Tibial artery (tissue), 4 donors: ENCODE measurements around the gene PANX3.

ENCODE experiments used
- DNase-seq, 2 donors: peaks; one replicate each; pipeline ENCODE4 v3.0.0-alpha.2; 2019
- H3K27ac ChIP-seq, 2 donors: fragments of 200-600 bp; sonication (generic) in 1 of 2; 1 replicate in 1 of 2; 2 replicates in 1 of 2; pipeline ENCODE4 v1.5.1; 2018 to 2019; ENCODE audit warnings: mild to moderate bottlenecking in 1 of 2
- H3K27me3 ChIP-seq, 2 donors: fragments of 200-600 bp; sonication (generic) in 1 of 2; one replicate each; pipeline versions ENCODE4 v1.5.1 to v1.6.0; 2016 to 2019
- H3K36me3 ChIP-seq, 3 donors: fragments of 200-600 bp; sonication (generic) in 2 of 3; one replicate each; pipeline ENCODE4 v1.5.1; 2016 to 2019; ENCODE audit warnings: mild to moderate bottlenecking in 2 of 3
- H3K4me1 ChIP-seq, 4 donors: fragments of 200-600 bp; sonication (generic) in 2 of 4; 1 replicate in 3 of 4; 2 replicates in 1 of 4; pipeline ENCODE4 v1.5.1; 2016 to 2019
- H3K4me3 ChIP-seq, 2 donors: fragments of 200-600 bp; sonication (generic) in 1 of 2; 1 replicate in 1 of 2; 2 replicates in 1 of 2; pipeline ENCODE4 v1.5.1; 2018 to 2019; ENCODE audit warnings: mild to moderate bottlenecking in 2 of 2
- H3K9me3 ChIP-seq, 3 donors: fragments of 200-600 bp; sonication (generic) in 1 of 3; one replicate each; pipeline ENCODE4 v1.5.1; 2016 to 2019
- CTCF ChIP-seq, 2 experiments: fragments of 200-600 bp in 1 of 2; fragments of 450-650 bp in 1 of 2; IDR thresholded peaks; one replicate each; pipeline ENCODE4 v1.5.1; 2017 to 2019; ENCODE audit warnings: antibody characterized with exemption in 2 of 2, mild to moderate bottlenecking in 1 of 2, moderate library complexity in 1 of 2
- intact Hi-C: fragments of 100-400 bp; cut with DNase I; formaldehyde crosslinking; loops from one replicate; pipeline ENCODE4 v1.15.0; 2023; ENCODE audit warnings: low total_unique reads

Gene PANX3

GRCh38 chr11:124658986-124659385 is 47.8 kb downstream of the PANX3 start:
- H3K9me3 ChIP-seq, result no peaks in the 10 kb centered on the region
- H3K27ac ChIP-seq, result no peak overlapping the region
- peaks cover 5 to 18% (median 9%) of the 10 kb centered on the region in 3 donors for H3K36me3 ChIP-seq
- H3K27me3 ChIP-seq, result no peaks in the 10 kb centered on the region
- no peaks in the 10 kb centered on the region for H3K4me1 ChIP-seq
- intact Hi-C loops, result no loop called here
- DNase-seq, result no peak
- TF ChIP-seq CTCF (IDR thresholded peaks at IDR 0.05), result no peak
- no peak overlapping the region for H3K4me3 ChIP-seq

- intact Hi-C loops, result loop anchor here (10.0 kb wide), 1 partner anchor 173 kb away; no protein-coding TSS in a partner anchor
These were observed 50.3 kb downstream of the PANX3 start for GRCh38 chr11:124661553-124661952.

GRCh38 chr11:124662106-124662505 is 50.9 kb downstream of the PANX3 start:
- Histone ChIP-seq H3K36me3 (peaks cover 5 to 32% (median 15%) of the 10 kb centered on the region in 3 donors), H3K27me3 (no peaks in the 10 kb centered on the region)
- intact Hi-C loops, result loop anchor here (10.0 kb wide), 1 partner anchor 173 kb away; no protein-coding TSS in a partner anchor

More at GRCh38 chr11:124661553-124661952, 50.3 kb downstream of the PANX3 start:
- no peak overlapping the region for H3K4me3 ChIP-seq
- no peaks in the 10 kb centered on the region for H3K4me1 ChIP-seq
- no peak for DNase-seq
- no peak overlapping the region for H3K27ac ChIP-seq
- H3K9me3 ChIP-seq, result no peaks in the 10 kb centered on the region
- peaks cover 10 to 30% (median 18%) of the 10 kb centered on the region in 3 donors for H3K36me3 ChIP-seq
- no peak for TF ChIP-seq CTCF (IDR thresholded peaks at IDR 0.05)
- no peaks in the 10 kb centered on the region for H3K27me3 ChIP-seq

GRCh38 chr11:124663861-124664260 is 52.6 kb downstream of the PANX3 start:
- Histone ChIP-seq H3K4me1 (no peaks in the 10 kb centered on the region), H3K36me3 (peaks cover 5 to 33% (median 9%) of the 10 kb centered on the region in 3 donors), H3K9me3 (no peaks in the 10 kb centered on the region), H3K27me3 (no peaks in the 10 kb centered on the region), H3K27ac (no peak overlapping the region), H3K4me3 (no peak overlapping the region)
- intact Hi-C loops, result loop anchor here (10.0 kb wide), 1 partner anchor 171 kb away; no protein-coding TSS in a partner anchor
- DNase-seq, result no peak
- no peak for TF ChIP-seq CTCF (IDR thresholded peaks at IDR 0.05)

More at GRCh38 chr11:124662106-124662505, 50.9 kb downstream of the PANX3 start:
- no peak overlapping the region for H3K27ac ChIP-seq
- no peak for TF ChIP-seq CTCF (IDR thresholded peaks at IDR 0.05)
- H3K9me3 ChIP-seq, result no peaks in the 10 kb centered on the region
- no peaks in the 10 kb centered on the region for H3K4me1 ChIP-seq
- no peak overlapping the region for H3K4me3 ChIP-seq
- DNase-seq, result no peak

- no peak for TF ChIP-seq CTCF (IDR thresholded peaks at IDR 0.05)
- intact Hi-C loops, result loop anchor here (5.0 to 10.0 kb wide), 2 partner anchors 167 to 200 kb away; partner anchors contain the start of gene ROBO3
- no peak overlapping the region for H3K27ac ChIP-seq
- DNase-seq, result no peak
- no peaks in the 10 kb centered on the region for H3K27me3 ChIP-seq
- H3K9me3 ChIP-seq, result no peaks in the 10 kb centered on the region
- peaks cover 0 to 3% (median 2%) of the 10 kb centered on the region in 4 donors for H3K4me1 ChIP-seq
- no peak overlapping the region for H3K4me3 ChIP-seq
- peaks cover 5 to 33% (median 9%) of the 10 kb centered on the region in 3 donors for H3K36me3 ChIP-seq
These were observed 56.4 kb downstream of the PANX3 start for GRCh38 chr11:124667601-124668000.
